HG03097 (cell line): ENCODE measurements around the gene ZNF385A.
A peak's percentile ranks its signal among the peaks of the same experiment; 100 is the strongest.
"Not testable (repeated sequence)": the region's sequence is repeated elsewhere in the genome, so short reads cannot be mapped to it uniquely, and the experiment has no call there.

Source experiments
- ATAC-seq: cut with Tn5 transposase; IDR thresholded peaks from one replicate; pipeline ENCODE4 v1.9.1; 2021; ENCODE audit not compliant: unreplicated experiment, low FRiP score

Gene ZNF385A

DNA sequence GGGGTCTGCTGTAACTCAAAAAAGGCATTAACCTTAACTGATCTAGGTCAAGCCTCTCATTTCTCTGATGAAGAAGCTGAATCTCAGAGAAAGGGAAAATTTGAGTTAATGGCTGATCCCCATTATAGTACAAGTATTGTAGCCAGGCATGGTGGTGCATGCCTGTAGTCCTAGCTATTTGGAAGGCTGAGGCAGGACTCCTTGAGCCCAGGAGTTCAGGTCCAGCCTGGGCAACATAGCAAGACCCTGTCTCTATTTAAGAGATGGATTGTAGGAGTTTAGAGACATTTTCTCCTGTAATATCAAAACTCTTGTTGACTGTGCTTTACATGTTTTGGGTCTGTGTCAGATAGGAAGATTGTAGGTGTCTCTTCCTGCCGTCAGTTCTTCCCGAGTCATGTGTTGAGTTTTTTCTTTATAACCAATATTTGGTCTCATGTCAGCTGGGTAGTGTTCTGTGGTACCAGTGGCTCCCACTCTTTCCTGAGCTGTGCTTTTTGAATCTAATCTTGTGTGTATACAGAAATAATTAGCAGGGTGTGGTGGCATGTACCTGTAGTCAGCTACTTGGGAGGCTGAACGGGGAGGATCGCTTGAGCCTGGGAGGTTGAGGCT is 51.0 kb downstream of the ZNF385A start:
- no peak for ATAC-seq

DNA sequence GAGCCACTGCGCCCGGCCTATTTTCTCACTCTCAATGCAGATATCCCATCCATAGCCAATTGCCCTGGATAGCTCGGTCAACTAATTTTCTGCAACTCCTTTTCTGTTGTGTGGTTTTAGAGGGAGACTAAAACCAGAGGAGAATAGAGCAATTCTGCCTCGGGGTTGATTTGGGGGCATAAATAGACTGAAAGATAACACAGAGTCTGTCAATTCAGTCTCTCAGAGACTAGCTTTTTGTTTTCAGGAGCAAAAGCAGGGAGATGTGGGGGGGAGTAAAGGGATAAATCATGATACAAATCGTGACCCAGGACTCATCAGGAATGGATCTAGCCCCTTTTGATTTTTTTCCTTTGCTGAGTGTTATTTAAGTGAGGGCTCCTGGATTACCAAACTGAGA is 53.1 kb downstream of the ZNF385A start:
- no peak for ATAC-seq

DNA sequence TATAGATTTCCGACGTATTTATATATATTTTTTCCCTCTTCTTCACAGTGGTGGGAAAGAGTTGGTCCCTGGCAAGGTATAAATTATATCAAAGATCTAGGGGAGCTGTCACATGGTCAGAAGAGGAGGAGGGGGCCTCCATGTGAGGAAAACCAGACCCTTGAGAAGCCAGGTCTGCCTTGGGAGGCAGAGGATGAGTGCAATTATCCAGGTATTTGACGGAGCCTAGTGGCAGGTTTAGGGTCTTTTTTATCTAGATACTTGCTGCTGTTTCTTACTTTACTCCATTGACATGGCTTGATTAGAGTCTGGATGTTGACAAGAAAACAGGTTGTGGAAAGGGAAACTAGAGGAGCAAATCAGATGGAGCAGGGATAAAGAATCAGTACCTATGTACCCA is 54.1 kb downstream of the ZNF385A start:
- ATAC-seq = no peak

DNA sequence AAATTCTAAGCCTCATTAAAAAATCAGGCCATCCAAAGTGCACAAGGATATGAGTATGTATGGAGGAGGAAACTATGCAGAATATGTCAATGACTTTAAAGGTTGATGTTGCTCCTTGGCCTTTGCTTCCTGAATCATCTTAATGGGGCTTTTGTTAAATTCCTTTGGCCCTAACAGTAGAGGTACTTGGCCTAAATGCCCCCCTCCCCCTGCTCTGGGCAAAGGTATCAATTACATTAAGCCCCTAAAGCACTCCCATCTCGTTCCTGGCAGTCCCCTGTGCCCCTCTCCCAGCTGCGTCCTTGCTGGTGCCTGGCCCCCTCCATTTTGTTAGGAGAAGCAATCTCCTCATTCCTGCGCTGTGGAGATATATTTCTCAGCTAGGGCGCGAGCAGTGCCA is 54.8 kb downstream of the ZNF385A start:
- ATAC-seq = no peak

GRCh38 chr12:54328595-54329337 is 55.8 kb downstream of the ZNF385A start:
- ATAC-seq = no peak

GRCh38 chr12:54325442-54326109 is 59.0 kb downstream of the ZNF385A start:
- not testable (repeated sequence) for ATAC-seq

DNA sequence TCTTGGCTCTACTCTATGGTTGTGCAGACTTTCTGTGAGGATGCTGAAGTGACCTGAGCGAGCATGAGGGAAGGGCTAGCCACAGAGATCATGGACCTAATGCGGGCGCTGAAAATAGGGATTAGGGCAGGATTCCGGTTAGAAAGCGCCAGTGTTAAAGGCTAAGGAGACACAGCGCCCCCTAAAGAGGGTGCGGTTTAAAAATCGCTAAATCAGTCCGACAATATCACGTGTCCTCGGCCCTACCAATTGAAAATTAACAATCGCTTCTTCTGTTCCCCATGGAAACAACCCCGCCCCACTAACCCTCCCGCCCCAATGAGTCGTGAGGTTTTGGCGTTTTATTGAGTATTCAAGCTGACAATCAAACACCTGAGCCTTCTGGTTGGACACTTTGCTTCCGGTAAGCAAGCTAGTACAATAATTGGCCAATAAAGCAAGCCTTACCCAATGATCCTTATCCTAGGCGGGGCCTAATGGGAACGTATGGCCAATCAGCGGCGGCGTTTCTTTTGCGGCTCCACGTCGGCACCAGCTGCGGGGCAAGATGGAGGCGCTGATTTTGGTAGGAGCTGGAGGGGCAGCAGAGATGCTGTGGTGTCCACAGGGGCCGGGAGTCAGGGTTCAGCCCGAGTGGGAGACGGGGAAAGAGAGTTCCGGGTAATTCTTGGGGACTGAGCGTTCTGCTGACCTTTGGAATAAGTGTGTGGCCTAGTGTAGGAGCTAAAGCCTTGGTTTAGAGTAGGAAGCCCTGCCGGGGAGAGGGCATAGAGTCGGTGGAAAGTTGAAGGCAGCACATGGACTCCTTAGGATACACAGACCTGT is 59.7 kb downstream of the ZNF385A start, which contains the start of gene COPZ1:
TSS of gene COPZ1 (plus strand) at position 515 of the 825 bp plus-strand sequence. CDS start at position 548, 33 bp downstream.
- ATAC-seq = peak; percentile 98

GRCh38 chr12:54321363-54321762 is 63.2 kb downstream of the ZNF385A start:
- no peak for ATAC-seq
